Fibroblast of lung (primary cell): ENCODE measurements around the gene NR1I3.

Source experiments
- CTCF ChIP-seq, 2 donors: IDR thresholded peaks in 1 of 2; conservative IDR thresholded peaks in 1 of 2; 1 replicate in 1 of 2; 2 replicates in 1 of 2; pipeline ENCODE4 v1.5.1; 2011 to 2012; ENCODE audit warnings: low read length in 2 of 2, control low read depth in 1 of 2, inconsistent platforms in 1 of 2, low read depth in 1 of 2, mild to moderate bottlenecking in 1 of 2
- EZH2 ChIP-seq: IDR thresholded peaks from 2 replicates; pipeline ENCODE4 v1.5.1; 2012; ENCODE audit warnings: low read length, control low read depth, mild to moderate bottlenecking; ENCODE audit errors: missing control alignments

- TF ChIP-seq CTCF (conservative IDR thresholded peaks at IDR 0.05 in 1 of 2, IDR thresholded peaks at IDR 0.05 in 1 of 2; ENCODE audit: low read depth in 1 of 2, low read length in 2 of 2) = no peak
- no peak for TF ChIP-seq EZH2
These were observed 44.3 kb downstream of the NR1I3 start for GRCh38 chr1:161193561-161194235.
